RCC 7860 (cell line): ENCODE data around the gene C2orf72.
"Not testable (repeated sequence)": the region's sequence is repeated elsewhere in the genome, so short reads cannot be mapped to it uniquely, and the experiment has no call there.

Source experiments
- DNase-seq: peaks from one replicate; pipeline ENCODE4 v3.0.0-alpha.2; 2015; ENCODE audit warnings: low spot score
- FAIRE-seq: peaks from 2 replicates; lab custom pipeline; 2012; peaks lifted over from hg19 to GRCh38; lab: Jason Lieb, UNC

The C2orf72 gene

GRCh38 chr2:231065966-231066365 lies 28.6 kb downstream of the C2orf72 start:
- FAIRE-seq = no peak
- no peak for DNase-seq

- not testable (repeated sequence) for FAIRE-seq
Observed at GRCh38 chr2:231067531-231067930, 30.2 kb downstream of the C2orf72 start.

GRCh38 chr2:231068525-231069222 lies 31.4 kb downstream of the C2orf72 start:
- peak; percentile 82 for FAIRE-seq
- DNase-seq = peak; percentile 57

More at GRCh38 chr2:231067531-231067930, 30.2 kb downstream of the C2orf72 start:
- DNase-seq = not testable (repeated sequence)

- no peak for DNase-seq
- peak; percentile 22 for FAIRE-seq
Observed at GRCh38 chr2:231069379-231070054, 32.2 kb downstream of the C2orf72 start.

- no peak for FAIRE-seq
- no peak for DNase-seq
Observed at GRCh38 chr2:231084565-231084964, 47.2 kb downstream of the C2orf72 start.

- FAIRE-seq = no peak
- DNase-seq = no peak
Observed at GRCh38 chr2:231088754-231089153, 51.4 kb downstream of the C2orf72 start.

GRCh38 chr2:231093933-231094332 lies 56.6 kb downstream of the C2orf72 start:
- no peak for DNase-seq
- FAIRE-seq = no peak

GRCh38 chr2:231094736-231095346 lies 57.5 kb downstream of the C2orf72 start:
- no peak for DNase-seq
- FAIRE-seq = no peak
